ENCODE data around the gene F12.

Gene F12

GRCh38 chr5:177438468-177438867 is 29.1 kb upstream of the F12 start:
- no peak overlapping the region for H3K4me3 ChIP-seq (ENCODE audit: low read depth, low read length)

GRCh38 chr5:177437623-177438022 is 28.3 kb upstream of the F12 start:
- H3K36me3 ChIP-seq, result peaks cover 3% of the 10 kb centered on the region; the same call in 1 of the 2 replicates
- DNase-seq, result no peak
- no peak overlapping the region for H3K27ac ChIP-seq

More at GRCh38 chr5:177438468-177438867, 29.1 kb upstream of the F12 start:
- Histone ChIP-seq H3K27me3 (ENCODE audit: insufficient read depth, low read depth, severe bottlenecking) (no peaks in the 10 kb centered on the region), H3K27ac (no peak overlapping the region), H3K9me3 (ENCODE audit: severe bottlenecking) (no peaks in the 10 kb centered on the region), H3K36me3 (peaks cover 3% of the 10 kb centered on the region; the same call in 1 of the 2 replicates)
- no peak for DNase-seq
- TF ChIP-seq CTCF (IDR thresholded peaks at IDR 0.05; ENCODE audit: low read depth, low read length), result no peak

GRCh38 chr5:177435847-177436536 is 26.6 kb upstream of the F12 start:
- H3K36me3 ChIP-seq, result peaks cover 3% of the 10 kb centered on the region; the same call in 1 of the 2 replicates
- H3K27ac ChIP-seq, result no peak overlapping the region
- no peak for DNase-seq
- H3K27me3 ChIP-seq (ENCODE audit: insufficient read depth, low read depth, severe bottlenecking), result no peaks in the 10 kb centered on the region
- no peak for TF ChIP-seq CTCF (IDR thresholded peaks at IDR 0.05; ENCODE audit: low read depth, low read length)
- no peaks in the 10 kb centered on the region for H3K9me3 ChIP-seq (ENCODE audit: severe bottlenecking)
- no peak overlapping the region for H3K4me3 ChIP-seq (ENCODE audit: low read depth, low read length)

More at GRCh38 chr5:177437623-177438022, 28.3 kb upstream of the F12 start:
- Histone ChIP-seq H3K9me3 (ENCODE audit: severe bottlenecking) (no peaks in the 10 kb centered on the region), H3K27me3 (ENCODE audit: insufficient read depth, low read depth, severe bottlenecking) (no peaks in the 10 kb centered on the region), H3K4me3 (ENCODE audit: low read depth, low read length) (no peak overlapping the region)
- no peak for TF ChIP-seq CTCF (IDR thresholded peaks at IDR 0.05; ENCODE audit: low read depth, low read length)

- TF ChIP-seq CTCF (IDR thresholded peaks at IDR 0.05; ENCODE audit: low read depth, low read length), result no peak
- no peak overlapping the region for H3K4me3 ChIP-seq (ENCODE audit: low read depth, low read length)
- no peaks in the 10 kb centered on the region for H3K9me3 ChIP-seq (ENCODE audit: severe bottlenecking)
- H3K27me3 ChIP-seq (ENCODE audit: insufficient read depth, low read depth, severe bottlenecking), result no peaks in the 10 kb centered on the region
- peaks cover 3% of the 10 kb centered on the region; the same call in 1 of the 2 replicates for H3K36me3 ChIP-seq
- H3K27ac ChIP-seq, result no peak overlapping the region
- no peak for DNase-seq
These were observed 25.8 kb upstream of the F12 start for GRCh38 chr5:177434942-177435738.

GRCh38 chr5:177434437-177434836 is 25.1 kb upstream of the F12 start:
- no peaks in the 10 kb centered on the region for H3K9me3 ChIP-seq (ENCODE audit: severe bottlenecking)
- H3K27ac ChIP-seq, result no peak overlapping the region
- H3K36me3 ChIP-seq, result peaks cover 3% of the 10 kb centered on the region; the same call in 1 of the 2 replicates

More at GRCh38 chr5:177434437-177434836, 25.1 kb upstream of the F12 start:
- TF ChIP-seq CTCF (IDR thresholded peaks at IDR 0.05; ENCODE audit: low read depth, low read length), result no peak
- Histone ChIP-seq H3K4me3 (ENCODE audit: low read depth, low read length) (no peak overlapping the region), H3K27me3 (ENCODE audit: insufficient read depth, low read depth, severe bottlenecking) (no peaks in the 10 kb centered on the region)
- DNase-seq, result no peak
